HG02885 (cell line): ENCODE results near the gene SLC27A3.
"Not testable (repeated sequence)": the region's sequence is repeated elsewhere in the genome, so short reads cannot be mapped to it uniquely, and the experiment has no call there.

Experiments
- ATAC-seq: cut with Tn5 transposase; IDR thresholded peaks from one replicate; pipeline ENCODE4 v1.9.1; 2021; ENCODE audit warnings: mild to moderate bottlenecking; ENCODE audit not compliant: unreplicated experiment, poor library complexity

SLC27A3 gene

DNA sequence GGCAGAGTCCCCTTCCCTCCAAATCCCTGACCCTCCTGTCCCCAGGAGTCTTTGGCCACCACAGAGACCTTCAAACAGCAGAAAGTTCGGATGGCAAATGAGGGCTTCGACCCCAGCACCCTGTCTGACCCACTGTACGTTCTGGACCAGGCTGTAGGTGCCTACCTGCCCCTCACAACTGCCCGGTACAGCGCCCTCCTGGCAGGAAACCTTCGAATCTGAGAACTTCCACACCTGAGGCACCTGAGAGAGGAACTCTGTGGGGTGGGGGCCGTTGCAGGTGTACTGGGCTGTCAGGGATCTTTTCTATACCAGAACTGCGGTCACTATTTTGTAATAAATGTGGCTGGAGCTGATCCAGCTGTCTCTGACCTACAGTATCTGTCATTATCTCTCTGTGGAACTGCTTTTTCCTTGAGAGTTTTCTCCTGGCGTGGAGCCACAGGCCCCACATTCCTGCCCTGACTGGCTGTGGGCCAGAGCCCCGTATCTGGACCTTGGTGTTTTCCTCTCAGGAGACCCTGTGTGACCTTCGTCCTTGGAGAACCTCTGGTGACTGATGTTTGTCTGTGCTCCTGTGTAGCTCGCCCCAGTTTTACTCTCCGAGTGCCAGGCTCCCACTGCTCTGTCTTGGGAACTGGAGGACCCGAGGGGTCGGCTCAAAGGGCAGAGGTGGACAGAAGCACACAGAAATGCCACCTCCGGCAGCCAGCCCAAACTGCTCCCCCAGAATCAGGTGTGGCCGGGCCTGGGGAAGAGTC is 4.8 kb downstream of the SLC27A3 start:
- no peak for ATAC-seq

DNA sequence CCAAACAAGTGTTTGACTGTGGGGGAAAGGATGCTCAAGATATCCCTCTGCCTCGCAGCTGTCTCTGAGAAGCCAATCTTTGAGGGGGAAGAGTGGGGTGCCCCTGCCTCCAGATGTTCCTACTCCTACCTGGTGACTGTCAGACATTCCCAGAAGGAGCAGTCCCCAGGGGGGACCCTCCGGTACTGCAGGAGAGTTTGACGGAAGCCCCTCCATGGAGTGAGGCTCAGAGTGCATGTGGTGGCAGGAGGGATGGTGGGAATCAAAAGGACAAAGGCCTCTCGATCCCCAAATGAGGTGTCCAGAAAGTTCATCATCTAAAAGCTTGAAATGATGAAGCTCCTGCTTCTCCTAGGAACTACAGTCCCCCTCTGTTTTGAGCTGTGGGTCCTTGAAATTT is 5.3 kb downstream of the SLC27A3 start:
- ATAC-seq, result no peak

DNA sequence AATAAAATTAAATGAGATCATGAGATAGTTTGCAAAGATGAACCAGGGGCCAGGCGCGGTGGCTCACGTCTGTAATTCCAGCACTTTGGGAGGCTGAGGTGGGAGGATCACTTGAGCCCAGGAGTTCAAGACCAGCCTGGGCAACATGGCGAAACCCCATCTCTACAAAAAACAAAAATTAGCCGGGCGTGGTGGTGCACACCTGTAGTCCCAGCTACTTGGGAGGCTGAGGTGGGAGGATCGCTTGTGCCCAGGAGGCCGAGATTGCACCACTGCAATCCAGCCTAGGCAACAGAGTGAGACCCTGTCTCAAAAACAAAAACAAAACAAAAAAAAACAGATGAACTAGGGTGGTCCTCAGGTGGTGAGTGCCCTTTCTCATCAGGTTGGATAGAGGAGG is 7.4 kb downstream of the SLC27A3 start:
- not testable (repeated sequence) for ATAC-seq

DNA sequence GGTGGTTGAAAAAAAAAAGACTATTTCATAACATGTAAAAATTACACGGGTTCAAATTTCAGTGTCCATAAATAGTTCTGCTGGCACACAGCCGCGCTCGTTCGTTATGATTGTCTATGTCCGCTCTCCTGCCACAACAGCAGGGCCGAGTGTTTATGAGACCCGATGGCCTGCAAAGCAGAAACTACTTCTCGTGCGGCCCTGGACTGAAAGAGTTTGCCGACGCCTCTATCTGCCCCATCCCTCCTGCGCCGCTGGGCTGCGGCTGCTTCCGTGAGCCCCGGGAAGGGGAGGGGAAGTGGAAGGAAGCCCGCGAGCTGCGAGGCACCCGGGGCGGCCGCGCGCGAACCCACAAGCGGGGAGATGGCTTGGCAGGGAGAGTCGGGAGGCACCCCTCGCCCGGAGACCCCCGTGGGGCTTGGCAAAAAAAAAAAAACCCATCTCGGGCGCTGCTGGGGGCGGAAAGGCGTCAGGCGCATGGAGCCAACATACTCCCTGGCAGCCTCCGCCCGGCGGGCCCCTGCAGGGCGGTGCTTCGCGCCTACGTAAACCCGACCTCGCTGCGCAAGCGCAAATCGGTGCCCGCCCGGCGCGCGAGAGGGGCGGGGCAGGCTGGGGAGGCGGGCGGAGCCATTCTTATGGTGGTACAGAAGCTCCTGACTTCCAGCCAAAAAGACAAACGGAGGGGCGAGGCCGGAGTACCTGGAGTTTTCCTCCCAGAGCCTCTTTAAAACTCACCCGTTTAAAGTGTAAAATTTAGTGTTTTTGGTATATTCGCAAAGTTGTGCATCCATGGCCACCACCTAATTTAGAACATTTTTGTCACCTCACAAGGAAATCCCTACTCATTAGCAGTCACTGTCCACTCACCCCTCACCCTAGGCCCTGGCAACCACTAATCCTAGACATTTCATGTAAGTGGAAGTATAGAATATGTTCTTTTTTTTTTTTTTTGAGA is 8.3 kb downstream of the SLC27A3 start:
- peak; percentile 92 for ATAC-seq

DNA sequence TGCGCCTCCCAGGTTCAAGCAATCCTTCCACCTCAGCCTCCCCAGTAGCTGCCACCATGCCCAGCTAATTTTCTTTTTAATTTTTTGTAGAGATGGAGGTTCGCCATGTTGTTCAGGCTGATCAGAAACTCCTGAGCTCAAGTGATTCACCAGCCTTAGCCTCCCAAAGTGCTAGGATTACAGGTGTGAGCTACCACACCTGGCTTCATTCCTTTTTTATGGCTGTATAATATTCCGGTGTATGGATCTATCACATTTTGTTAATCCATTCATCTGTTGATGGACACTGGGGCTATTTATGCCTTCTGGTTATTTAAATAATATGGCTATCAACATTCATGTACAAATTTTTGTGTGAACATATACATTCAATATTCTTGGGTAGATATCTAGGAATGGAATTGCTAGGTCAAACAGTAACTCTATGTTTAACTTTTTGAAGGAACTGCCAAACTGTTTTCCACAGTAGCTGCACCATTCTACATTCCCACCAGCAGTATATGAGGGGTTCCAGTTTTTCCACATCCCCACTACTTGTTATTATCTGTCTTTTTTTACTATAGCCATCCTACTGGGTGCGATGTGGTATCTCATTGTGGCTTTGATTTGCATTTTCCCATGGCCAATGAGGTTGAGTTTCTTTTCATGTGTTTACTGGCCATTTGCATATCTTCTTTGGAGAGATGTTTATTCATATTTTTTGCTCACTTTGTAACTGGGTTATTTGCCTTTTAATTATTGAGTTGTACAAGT is 11.0 kb downstream of the SLC27A3 start:
- ATAC-seq, result no peak

DNA sequence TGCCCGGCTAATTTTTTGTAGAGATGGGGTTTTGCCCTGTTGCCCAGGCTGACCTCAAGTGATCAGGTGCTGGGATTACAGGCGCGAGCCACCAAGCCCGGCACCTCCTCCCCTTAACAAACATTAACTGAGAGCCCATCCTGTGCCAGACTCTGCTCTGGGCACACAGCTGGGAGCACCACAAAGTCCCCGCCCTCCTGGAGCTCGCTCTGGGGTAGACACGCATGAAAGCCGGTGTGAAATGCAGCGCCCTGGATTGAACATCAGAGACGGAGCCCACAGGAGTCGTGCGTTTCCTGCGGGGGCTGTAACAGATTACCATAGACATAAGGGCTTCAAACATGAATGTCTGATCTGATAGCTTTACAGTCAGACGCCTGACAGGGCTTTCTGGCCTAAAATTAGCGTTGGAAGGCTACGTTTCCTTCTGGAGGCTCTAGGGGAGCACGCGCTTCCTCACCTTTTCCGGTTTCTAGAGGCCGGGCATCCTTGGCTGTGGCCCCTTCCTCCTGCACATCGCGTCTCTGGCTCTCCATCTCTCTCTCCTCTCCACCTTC is 14.3 kb downstream of the SLC27A3 start:
- no peak for ATAC-seq

DNA sequence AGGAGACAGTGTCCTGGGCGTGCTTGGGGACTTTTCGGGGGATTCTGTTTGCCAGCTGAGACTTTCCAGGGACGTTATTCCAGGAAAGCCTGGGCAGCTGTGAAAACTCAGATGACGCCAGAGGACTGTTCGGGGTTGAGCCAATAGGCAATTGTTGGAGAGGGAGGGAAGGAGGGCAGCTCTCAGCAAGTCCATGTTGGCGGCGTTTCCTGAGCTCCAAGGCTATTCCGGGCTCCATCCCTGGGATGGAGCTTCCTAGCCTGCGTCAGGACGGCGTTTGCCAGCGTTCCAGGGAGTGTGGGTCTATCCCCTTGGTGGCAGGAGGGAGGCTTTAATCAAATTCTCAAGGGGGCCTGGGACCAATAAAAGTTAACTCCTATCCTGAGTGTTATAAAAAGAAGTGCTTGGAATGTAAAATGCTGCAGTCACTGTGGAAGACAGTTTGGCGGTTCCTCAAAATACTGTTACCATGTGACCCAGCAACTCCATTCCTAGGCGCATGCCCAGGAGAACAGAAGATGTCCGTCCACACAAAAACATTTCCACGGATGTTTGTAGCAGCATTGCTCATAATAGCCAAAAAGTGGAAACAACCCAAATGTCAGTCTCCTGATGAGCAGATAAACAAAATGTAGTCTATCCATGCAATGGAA is 15.2 kb downstream of the SLC27A3 start:
- ATAC-seq, result no peak

DNA sequence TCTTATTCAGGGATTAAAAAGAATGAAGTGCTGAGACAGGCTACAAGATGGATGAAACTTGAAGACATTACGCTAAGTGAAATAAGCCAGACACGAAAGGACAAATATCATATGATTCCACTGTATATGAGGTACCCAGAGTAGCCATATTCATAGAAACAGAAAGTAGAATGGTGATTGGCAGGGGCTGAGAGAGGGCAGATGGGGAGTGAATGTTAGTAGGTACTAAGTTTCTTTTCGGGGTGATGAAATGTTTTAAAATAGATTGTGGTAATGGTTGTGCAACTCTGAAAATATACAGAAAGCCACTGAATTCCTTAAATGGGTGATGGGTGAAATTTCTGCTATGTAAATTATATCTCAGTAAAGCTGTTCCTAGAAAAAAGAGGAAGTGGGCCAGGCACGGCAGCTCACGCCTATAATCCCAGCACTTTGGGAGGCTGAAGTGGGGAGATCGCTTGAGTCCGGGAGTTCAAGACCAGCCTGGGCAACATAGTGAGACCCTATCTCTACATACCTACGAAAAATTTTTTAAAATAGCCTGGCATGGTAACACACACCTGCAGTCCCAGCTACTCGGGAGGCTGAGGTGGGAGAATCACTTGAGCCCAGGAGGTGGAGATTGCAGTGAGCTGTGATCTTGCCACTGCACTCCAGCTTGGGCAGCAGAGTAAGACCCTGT is 15.9 kb downstream of the SLC27A3 start:
- peak; percentile 81 for ATAC-seq

DNA sequence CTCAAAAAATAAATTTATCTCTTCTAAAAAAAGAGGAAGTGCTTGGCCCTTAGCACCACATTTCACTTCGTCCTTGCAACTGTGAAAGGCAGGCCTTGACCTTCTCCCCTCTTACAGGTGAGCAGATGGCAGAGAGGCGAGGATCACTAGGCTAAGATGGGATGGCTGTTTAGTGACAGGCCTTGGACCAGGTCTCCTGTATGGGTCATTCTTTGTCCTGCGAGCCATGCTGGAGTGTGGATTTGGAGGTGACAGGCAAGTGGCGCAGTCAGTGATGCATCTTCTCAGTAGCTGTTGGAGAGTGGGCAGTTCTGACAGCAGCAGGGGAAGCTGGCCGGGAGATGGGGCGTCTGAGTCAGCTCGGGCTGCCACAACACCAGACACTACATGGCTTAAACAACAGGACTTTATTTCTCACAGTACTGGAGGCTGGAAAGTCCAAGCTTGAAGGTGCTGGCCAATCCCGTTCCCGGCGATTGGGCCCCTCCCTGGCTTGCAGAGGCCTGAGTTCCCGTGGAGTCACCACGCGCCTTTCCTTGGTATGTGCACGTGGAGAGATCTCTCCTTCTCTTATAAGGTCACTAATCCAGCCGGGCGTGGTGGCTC is 16.5 kb downstream of the SLC27A3 start:
- peak; percentile 5 for ATAC-seq

DNA sequence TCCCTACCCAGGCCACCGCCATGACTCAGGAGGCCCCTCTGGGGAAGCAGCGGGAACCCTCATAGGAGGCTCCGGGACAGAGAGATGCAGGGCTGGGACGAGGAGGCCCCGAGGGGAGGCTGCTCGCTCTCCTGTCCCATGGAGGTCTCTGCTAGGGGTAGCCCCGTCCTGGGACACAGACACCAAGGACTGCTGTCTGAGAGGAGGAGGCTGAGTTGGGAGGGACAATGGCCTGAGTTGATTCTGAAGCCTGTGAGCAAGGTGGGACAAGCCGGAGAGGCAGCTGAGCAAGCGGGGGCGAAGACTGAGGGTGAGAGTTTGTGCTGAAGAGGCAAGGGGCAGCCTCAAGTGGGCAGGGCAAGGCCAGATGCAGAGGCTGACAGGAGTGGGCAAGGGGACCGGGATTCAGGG is 17.4 kb downstream of the SLC27A3 start:
- no peak for ATAC-seq

DNA sequence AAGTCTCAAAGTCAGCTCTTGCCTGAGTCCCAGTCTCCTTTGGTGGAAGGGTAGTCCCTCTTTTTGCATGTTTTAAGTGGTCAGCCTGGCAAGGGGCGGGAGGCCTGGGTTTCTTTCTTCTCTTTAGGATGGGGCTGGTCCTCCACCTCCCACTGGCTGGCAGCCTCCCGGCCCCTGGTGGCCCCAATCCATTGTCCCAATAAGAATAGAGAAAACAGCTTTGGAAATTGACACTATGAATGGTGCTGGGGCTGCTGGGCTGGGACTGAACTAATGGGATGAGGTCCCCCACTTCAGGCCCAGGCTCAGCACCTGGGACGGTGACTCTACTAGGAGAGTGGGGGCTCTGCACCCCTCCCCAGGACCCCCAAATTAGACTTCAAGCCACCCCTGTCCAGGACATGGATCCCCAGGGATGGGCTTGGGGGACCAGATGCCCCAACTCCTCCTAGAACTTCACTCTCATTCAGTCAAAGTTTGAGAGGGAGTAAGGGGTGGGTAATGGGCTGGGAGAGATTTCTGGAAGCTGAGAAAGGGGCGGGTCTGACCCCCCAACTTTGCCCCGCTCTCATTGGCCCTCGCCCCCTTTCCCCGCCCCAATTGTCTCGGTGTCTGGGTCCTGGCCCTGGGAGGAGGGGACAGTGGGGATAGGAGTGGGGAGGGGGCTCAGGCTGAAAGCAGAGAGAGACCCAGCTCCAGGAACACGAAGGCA is 18.2 kb downstream of the SLC27A3 start:
- ATAC-seq, result no peak

DNA sequence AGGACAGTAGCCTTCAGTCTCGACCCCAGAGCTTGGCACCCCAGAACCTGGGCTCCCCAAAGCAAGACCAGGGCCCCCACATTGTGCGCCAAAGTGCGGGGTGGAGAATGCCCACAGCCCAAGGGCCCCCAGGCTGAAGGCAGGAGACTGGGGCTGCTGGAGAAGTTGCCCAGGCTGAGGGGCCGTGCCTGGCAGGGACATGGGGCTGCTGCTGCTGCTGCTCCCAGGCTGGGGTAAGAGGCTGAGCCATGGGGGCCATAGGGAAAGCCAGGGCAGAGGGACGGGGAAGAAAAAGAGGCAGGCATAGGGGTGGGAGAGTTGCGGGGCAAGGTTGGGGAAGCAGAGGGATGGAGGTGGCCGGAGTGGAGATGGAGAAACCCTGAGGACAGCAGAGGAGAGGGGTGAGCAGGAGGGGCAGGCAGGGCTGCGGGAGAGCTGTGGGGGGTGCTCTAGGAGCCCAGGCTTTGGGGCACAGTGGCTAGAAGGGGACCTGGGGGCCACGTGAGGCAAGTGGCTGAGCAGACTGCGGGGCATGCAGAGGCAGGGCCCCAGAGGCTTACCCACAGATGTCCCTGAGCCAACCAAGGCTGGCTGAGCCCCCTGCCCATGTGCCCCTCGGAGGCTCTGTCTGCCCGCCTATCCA is 18.9 kb downstream of the SLC27A3 start:
- ATAC-seq, result no peak

DNA sequence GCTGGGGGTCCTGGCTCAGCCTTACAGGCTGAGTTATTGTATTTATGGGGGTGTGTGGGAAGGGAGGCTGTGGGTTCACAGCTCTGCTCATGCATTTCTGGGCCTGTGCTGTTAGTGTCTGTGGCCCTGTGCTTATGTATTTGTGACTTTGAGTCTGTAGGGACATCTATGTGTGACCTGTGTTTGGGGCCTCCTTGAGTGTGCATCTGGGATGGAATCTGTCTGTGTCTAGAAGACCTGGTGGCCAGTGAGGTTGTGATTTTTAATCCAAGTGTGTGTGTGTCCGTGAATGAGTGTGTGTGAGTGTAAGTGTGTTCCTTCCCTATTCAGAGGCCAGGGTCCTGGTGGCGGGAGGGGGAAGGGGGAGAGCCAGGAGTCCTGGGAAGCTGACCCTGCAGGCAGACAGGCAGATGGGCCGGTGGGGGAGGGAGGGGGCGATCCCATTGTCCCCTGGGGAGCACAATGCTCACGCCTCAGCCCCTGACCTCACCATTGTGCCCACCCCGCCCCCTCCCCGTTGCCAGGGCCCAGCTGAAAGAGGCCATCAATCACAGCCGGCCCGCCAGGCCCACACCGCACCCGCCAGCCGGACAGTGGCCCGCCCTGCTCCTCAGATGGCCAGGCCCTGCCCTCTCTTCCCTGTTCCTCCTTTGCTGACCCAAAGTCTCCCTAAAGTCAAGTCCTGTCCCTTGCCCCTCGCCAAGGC is 19.6 kb downstream of the SLC27A3 start:
- ATAC-seq, result no peak

DNA sequence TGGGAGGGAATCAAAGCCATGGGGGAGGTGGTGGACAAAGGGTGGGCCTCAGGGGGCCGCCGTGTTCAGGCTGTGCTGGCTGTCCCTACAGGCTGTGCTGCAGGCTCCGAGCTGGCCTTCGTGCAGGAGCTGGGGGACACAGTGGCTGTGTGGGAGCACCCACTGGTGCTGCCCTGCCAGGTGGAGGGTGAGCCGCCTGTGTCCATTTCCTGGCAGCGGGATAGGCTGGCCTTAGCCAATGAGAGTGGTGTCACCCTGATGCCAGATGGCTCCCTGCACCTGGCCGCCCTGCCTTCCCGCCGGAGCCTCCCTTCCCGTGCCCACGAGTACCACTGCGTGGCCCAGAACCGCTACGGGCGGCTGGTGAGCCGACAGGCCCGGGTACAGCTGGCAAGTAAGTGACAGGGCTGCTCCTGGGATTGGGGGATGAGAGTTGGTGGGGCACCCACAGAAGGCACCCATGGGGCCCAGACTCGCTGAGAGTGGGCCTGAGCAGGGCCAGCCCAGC is 20.2 kb downstream of the SLC27A3 start:
- ATAC-seq, result no peak

DNA sequence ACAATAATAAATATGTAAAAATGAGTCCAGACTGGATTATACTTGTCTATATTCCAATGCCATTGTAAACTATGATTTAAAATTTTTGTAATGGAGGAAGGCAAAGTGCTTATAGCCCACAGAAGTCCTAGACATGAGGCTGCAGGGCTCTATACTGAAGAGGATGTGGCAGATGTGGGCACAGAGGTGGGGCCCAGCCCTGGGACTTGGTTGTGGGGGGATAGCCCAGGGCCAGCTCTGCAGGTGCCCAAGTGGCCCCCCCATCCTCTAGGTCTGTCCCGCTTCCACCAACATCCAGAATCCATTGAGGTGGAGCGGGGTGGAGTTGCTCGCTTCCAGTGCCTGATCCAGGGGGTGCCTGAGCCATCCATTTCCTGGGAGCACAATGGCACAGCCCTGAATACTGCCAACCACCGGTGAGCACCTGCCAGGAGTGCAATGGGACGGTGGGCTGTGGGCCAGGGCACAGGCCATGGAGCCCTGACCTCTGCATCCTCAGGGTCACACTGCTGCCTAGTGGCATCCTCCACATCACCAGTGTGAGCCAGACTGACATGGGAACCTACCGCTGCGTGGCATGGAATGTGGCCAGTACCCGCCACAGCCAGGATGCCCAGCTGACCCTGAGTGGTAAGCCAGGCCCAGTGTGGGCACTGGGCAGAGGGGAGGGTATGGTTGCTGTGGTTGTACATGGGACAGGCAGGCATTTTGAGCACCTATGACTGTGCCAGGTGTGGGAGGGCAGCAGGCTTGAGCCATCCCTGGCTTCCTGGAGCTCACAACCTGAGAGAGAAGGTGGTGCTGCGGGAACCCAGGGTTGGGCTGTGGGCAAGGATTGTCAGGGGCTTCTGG is 21.0 kb downstream of the SLC27A3 start:
- no peak for ATAC-seq
